Calu3 (cell line): Measurements from ENCODE around the gene LRRN4. TPM values are rescaled to one million over a fixed set of nuclear protein-coding genes. Genes with fewer than 3 reads are reported as not detected.
A peak's percentile ranks its signal among the peaks of the same experiment; 100 is the strongest.

Source experiments
- BruUV-seq: library from RNA; stranded (reverse); fragments of 400-500 nt; replicated peaks from 2 replicates; lab custom pipeline; 2021; lab: Mats Ljungman, UMichigan
- CTCF ChIA-PET: fragments of 300-600 bp; sonication (Branson Sonifier 250); formaldehyde crosslinking; loops from one replicate; lab custom pipeline; 2022; ENCODE audit warnings: antibody characterized with exemption; lab: Charles Lee
- DNase-seq: peaks from one replicate; pipeline ENCODE4 v3.0.0; 2022
- H3K27ac Mint-ChIP-seq: one replicate; pipeline ENCODE4 v1.8.0; 2022; ENCODE audit warnings: mixed read lengths; ENCODE audit not compliant: unreplicated experiment
- H3K27me3 Mint-ChIP-seq: one replicate; pipeline ENCODE4 v1.8.0; 2022; ENCODE audit warnings: mixed read lengths; ENCODE audit not compliant: unreplicated experiment
- H3K36me3 Mint-ChIP-seq: one replicate; pipeline ENCODE4 v1.8.0; 2022; ENCODE audit warnings: mild to moderate bottlenecking, moderate library complexity, mixed read lengths; ENCODE audit not compliant: insufficient read depth, unreplicated experiment
- H3K4me1 Mint-ChIP-seq: one replicate; pipeline ENCODE4 v1.8.0; 2022; ENCODE audit warnings: mild to moderate bottlenecking, low read depth, mixed read lengths; ENCODE audit not compliant: unreplicated experiment
- H3K4me3 Mint-ChIP-seq: one replicate; pipeline ENCODE4 v1.8.0; 2022; ENCODE audit warnings: mild to moderate bottlenecking, low read depth, moderate library complexity, mixed read lengths; ENCODE audit not compliant: unreplicated experiment
- H3K9me3 Mint-ChIP-seq: one replicate; pipeline ENCODE4 v1.8.0; 2022; ENCODE audit warnings: low read depth, mixed read lengths; ENCODE audit not compliant: unreplicated experiment
- CTCF ChIP-seq: fragments of 200-600 bp; IDR thresholded peaks from one replicate; pipeline ENCODE4 v1.8.0; 2022; ENCODE audit warnings: antibody characterized with exemption; ENCODE audit not compliant: unreplicated experiment
- intact Hi-C: fragments of 100-400 bp; cut with micrococcal nuclease; formaldehyde crosslinking; loops from one replicate; pipeline ENCODE4 v1.10.0; 2022; ENCODE audit not compliant: unreplicated experiment
- total RNA-seq: library from RNA; stranded (reverse); gene quantifications from 2 replicates; pipeline ENCODE4 v1.2.3, GENCODE V29; 2022

Gene LRRN4
- total RNA-seq, 1 experiment from 2014 or later = 2.6 TPM

- Mint-ChIP-seq H3K27ac (no peak overlapping the region), H3K9me3 (no peaks in the 10 kb centered on the region), H3K27me3 (no peaks in the 10 kb centered on the region), H3K4me3 (no peak overlapping the region), H3K36me3 (peaks cover 19% of the 10 kb centered on the region), H3K4me1 (peaks cover 19% of the 10 kb centered on the region)
- TF ChIP-seq CTCF = no peak
- intact Hi-C loops = no loop called here
- DNase-seq = no peak
- CTCF ChIA-PET = no interaction called here
- BruUV-seq = no TSS peak
Observed at GRCh38 chr20:6012179-6012578, 41.7 kb downstream of the LRRN4 start.

GRCh38 chr20:6008254-6008653 is 45.6 kb downstream of the LRRN4 start:
- BruUV-seq = no TSS peak
- intact Hi-C loops = no loop called here
- H3K4me1 Mint-ChIP-seq = peaks cover 19% of the 10 kb centered on the region
- CTCF ChIA-PET = interaction anchor here (0.9 to 1.7 kb wide), 2 partner anchors 58 to 66 kb away, joined by 5 read pairs; partner anchors contain the start of genes MCM8 and TRMT6
- peaks cover 30% of the 10 kb centered on the region for H3K36me3 Mint-ChIP-seq
- peak; percentile 8 for DNase-seq
- TF ChIP-seq CTCF = no peak
- no peaks in the 10 kb centered on the region for H3K9me3 Mint-ChIP-seq
- H3K4me3 Mint-ChIP-seq = peak overlapping the region; percentile 81
- peak overlapping the region; percentile 33 for H3K27ac Mint-ChIP-seq
- H3K27me3 Mint-ChIP-seq = no peaks in the 10 kb centered on the region

- Mint-ChIP-seq H3K4me3 (peak overlapping the region; percentile 81), H3K4me1 (peaks cover 18% of the 10 kb centered on the region), H3K36me3 (peaks cover 30% of the 10 kb centered on the region), H3K27me3 (no peaks in the 10 kb centered on the region), H3K9me3 (no peaks in the 10 kb centered on the region), H3K27ac (peak overlapping the region; percentile 33)
- no peak for TF ChIP-seq CTCF
- no peak for DNase-seq
- CTCF ChIA-PET = interaction anchor here (0.9 to 1.7 kb wide), 3 partner anchors 10 to 66 kb away, joined by 3 to 5 read pairs (median 5); partner anchors contain the start of genes MCM8 and TRMT6
- no TSS peak for BruUV-seq
- intact Hi-C loops = no loop called here
Observed at GRCh38 chr20:6007529-6008103, 46.2 kb downstream of the LRRN4 start.

- Mint-ChIP-seq H3K4me1 (peaks cover 13% of the 10 kb centered on the region), H3K4me3 (peak overlapping the region; percentile 81), H3K27ac (peak overlapping the region; percentile 33), H3K27me3 (no peaks in the 10 kb centered on the region), H3K9me3 (no peaks in the 10 kb centered on the region), H3K36me3 (peaks cover 27% of the 10 kb centered on the region)
- intact Hi-C loops = no loop called here
- BruUV-seq = TSS peak; percentile 59
- DNase-seq = no peak
- TF ChIP-seq CTCF = no peak
- CTCF ChIA-PET = interaction anchor here (1.2 to 1.7 kb wide), 2 partner anchors 10 to 67 kb away, joined by 3 to 5 read pairs; no protein-coding TSS in a partner anchor
Observed at GRCh38 chr20:6007094-6007528, 46.7 kb downstream of the LRRN4 start.
